SK-N-SH treated with all-trans-retinoic acid at 6 μM for 48 hours (cell line): ENCODE data around the gene RGS12.

Source experiments
- GLIS3 ChIP-seq: fragments of 250-450 bp; sonication (Bioruptor Pico); IDR thresholded peaks from 2 replicates; pipeline ENCODE4 v1.5.0; 2020; ENCODE audit warnings: mild to moderate bottlenecking, moderate library complexity
- RARB ChIP-seq: fragments of 250-450 bp; sonication (Bioruptor Pico); IDR thresholded peaks from 2 replicates; pipeline ENCODE4 v1.8.0; 2021; ENCODE audit warnings: mild to moderate bottlenecking, moderate library complexity

- no peak for TF ChIP-seq GLIS3
- no peak for TF ChIP-seq RARB
Observed at GRCh38 chr4:3276986-3277385, 15.8 kb upstream of the RGS12 start.
